Progenitor cell of endocrine pancreas (in vitro differentiated cells): Measurements from ENCODE around the gene FOXE3. TPM values are rescaled to one million over a fixed set of nuclear protein-coding genes. Genes with fewer than 3 reads are reported as not detected.

Source experiments
- DNase-seq: peaks from one replicate; pipeline ENCODE4 v3.0.0; 2021; ENCODE audit warnings: low spot score; ENCODE audit not compliant: unreplicated experiment
- H3K27ac Mint-ChIP-seq: 2 replicates; pipeline ENCODE4 v1.8.0; 2021; ENCODE audit warnings: mild to moderate bottlenecking, moderate library complexity, mixed read lengths
- H3K27me3 Mint-ChIP-seq: 2 replicates; pipeline ENCODE4 v1.8.0; 2021; ENCODE audit warnings: mixed read lengths
- H3K36me3 Mint-ChIP-seq: 2 replicates; pipeline ENCODE4 v1.8.0; 2022; ENCODE audit warnings: mixed read lengths; ENCODE audit not compliant: insufficient read depth
- H3K4me1 Mint-ChIP-seq: 2 replicates; pipeline ENCODE4 v1.8.0; 2021; ENCODE audit warnings: low read depth, mixed read lengths
- H3K4me3 Mint-ChIP-seq: 2 replicates; pipeline ENCODE4 v1.8.0; 2021; ENCODE audit warnings: low read depth, mild to moderate bottlenecking, moderate library complexity, mixed read lengths
- H3K9me3 Mint-ChIP-seq: 2 replicates; pipeline ENCODE4 v1.8.0; 2021; ENCODE audit warnings: low read depth, mixed read lengths
- total RNA-seq: library from RNA; stranded (reverse); gene quantifications from 2 replicates; pipeline ENCODE4 v1.2.1, GENCODE V29; 2021
- TF ChIP-seq, protein P1 (sequence below): fragments of 200-600 bp; sonication (generic); IDR thresholded peaks from one replicate; pipeline ENCODE4 v1.5.0; 2021; ENCODE audit warnings: antibody characterized with exemption, mild to moderate bottlenecking; ENCODE audit not compliant: unreplicated experiment

FOXE3 gene
- total RNA-seq, 1 donor from 2014 or later = not detected

DNA sequence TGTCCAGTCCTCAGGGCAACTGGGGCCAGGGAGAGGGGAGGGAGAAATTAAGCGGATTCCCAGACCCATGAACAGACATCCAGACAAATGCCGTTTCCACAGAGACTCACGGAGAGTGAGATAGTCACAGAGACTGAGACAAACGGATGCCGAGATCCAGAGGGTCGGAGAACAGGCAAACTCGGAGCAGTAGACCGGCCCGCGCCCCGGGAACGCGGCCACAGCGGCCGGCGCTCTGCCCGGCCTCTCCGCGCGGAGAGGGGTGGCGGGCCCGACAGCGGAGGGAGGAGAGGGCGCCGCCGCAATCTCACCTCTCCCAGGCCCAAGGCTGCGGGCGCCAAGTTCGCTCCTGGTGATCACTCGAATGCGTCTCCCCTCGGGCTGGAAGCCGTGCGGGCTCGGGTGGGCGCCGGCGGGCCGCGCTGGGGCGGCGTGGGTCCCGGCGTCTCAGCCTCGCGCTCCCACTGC is 20.9 kb downstream of the FOXE3 start:
- H3K4me1 Mint-ChIP-seq = peaks cover 10% of the 10 kb centered on the region
- no peaks in the 10 kb centered on the region for H3K9me3 Mint-ChIP-seq
- TF ChIP-seq, protein P1, sequence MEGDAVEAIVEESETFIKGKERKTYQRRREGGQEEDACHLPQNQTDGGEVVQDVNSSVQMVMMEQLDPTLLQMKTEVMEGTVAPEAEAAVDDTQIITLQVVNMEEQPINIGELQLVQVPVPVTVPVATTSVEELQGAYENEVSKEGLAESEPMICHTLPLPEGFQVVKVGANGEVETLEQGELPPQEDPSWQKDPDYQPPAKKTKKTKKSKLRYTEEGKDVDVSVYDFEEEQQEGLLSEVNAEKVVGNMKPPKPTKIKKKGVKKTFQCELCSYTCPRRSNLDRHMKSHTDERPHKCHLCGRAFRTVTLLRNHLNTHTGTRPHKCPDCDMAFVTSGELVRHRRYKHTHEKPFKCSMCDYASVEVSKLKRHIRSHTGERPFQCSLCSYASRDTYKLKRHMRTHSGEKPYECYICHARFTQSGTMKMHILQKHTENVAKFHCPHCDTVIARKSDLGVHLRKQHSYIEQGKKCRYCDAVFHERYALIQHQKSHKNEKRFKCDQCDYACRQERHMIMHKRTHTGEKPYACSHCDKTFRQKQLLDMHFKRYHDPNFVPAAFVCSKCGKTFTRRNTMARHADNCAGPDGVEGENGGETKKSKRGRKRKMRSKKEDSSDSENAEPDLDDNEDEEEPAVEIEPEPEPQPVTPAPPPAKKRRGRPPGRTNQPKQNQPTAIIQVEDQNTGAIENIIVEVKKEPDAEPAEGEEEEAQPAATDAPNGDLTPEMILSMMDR = no peak
- no peaks in the 10 kb centered on the region for H3K36me3 Mint-ChIP-seq
- DNase-seq = no peak
- H3K27me3 Mint-ChIP-seq = peaks cover 52% of the 10 kb centered on the region
- no peak overlapping the region for H3K27ac Mint-ChIP-seq
- peak overlapping the region; percentile 68 for H3K4me3 Mint-ChIP-seq

GRCh38 chr1:47437447-47438164 is 21.5 kb downstream of the FOXE3 start, which contains the start of gene FOXD2:
Gene FOXD2 (plus strand): TSS chr1:47438044. CDS start chr1:47438136, 92 bp downstream.
- Mint-ChIP-seq H3K36me3 (no peaks in the 10 kb centered on the region), H3K4me1 (peaks cover 10% of the 10 kb centered on the region), H3K27me3 (peaks cover 46% of the 10 kb centered on the region), H3K4me3 (peak within 1 kb of the TSS; percentile 68), H3K27ac (no peak within 1 kb of the TSS), H3K9me3 (no peaks in the 10 kb centered on the region)
- DNase-seq = peak; percentile 95
- TF ChIP-seq, protein P1 = peak; percentile 100

DNA sequence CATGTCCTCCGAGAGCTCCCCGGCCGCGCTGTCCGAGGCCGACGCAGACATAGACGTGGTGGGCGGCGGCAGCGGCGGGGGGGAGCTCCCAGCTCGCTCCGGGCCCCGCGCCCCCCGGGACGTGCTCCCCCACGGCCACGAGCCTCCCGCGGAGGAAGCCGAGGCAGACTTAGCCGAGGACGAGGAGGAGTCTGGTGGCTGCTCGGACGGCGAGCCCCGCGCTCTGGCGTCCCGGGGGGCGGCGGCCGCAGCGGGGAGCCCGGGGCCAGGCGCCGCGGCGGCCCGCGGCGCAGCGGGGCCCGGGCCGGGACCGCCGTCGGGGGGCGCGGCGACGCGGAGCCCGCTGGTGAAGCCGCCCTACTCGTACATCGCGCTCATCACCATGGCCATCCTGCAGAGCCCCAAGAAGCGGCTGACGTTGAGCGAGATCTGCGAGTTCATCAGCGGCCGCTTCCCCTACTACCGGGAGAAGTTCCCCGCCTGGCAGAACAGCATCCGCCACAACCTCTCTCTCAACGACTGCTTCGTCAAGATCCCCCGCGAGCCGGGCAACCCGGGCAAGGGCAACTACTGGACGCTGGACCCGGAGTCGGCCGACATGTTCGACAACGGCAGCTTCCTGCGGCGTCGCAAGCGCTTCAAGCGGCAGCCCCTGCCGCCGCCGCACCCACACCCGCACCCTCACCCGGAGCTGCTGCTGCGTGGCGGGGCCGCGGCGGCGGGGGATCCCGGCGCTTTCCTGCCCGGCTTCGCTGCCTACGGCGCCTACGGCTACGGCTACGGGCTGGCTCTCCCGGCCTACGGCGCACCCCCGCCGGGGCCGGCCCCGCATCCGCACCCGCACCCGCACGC is 22.3 kb downstream of the FOXE3 start:
- no peak overlapping the region for H3K27ac Mint-ChIP-seq
- peaks cover 9% of the 10 kb centered on the region for H3K4me1 Mint-ChIP-seq
- no peaks in the 10 kb centered on the region for H3K36me3 Mint-ChIP-seq
- peak overlapping the region; percentile 38 for H3K4me3 Mint-ChIP-seq
- TF ChIP-seq, protein P1 = no peak
- no peak for DNase-seq
- H3K9me3 Mint-ChIP-seq = no peaks in the 10 kb centered on the region
- H3K27me3 Mint-ChIP-seq = peaks cover 39% of the 10 kb centered on the region

GRCh38 chr1:47439017-47439818 is 23.1 kb downstream of the FOXE3 start:
- H3K36me3 Mint-ChIP-seq = no peaks in the 10 kb centered on the region
- H3K4me1 Mint-ChIP-seq = peaks cover 9% of the 10 kb centered on the region
- no peak for DNase-seq
- H3K27me3 Mint-ChIP-seq = peaks cover 30% of the 10 kb centered on the region
- no peak overlapping the region for H3K4me3 Mint-ChIP-seq
- H3K27ac Mint-ChIP-seq = no peak overlapping the region
- no peaks in the 10 kb centered on the region for H3K9me3 Mint-ChIP-seq
- TF ChIP-seq, protein P1 = no peak
